Stimulated activated CD8-positive, alpha-beta memory T cell treated with anti-CD3 and anti-CD28 coated beads, Interleukin-12 subunit alpha, Interleukin-12 subunit beta, amount 100 ng/mL, for 1 hour (primary cell): ENCODE data around the gene MAB21L4.

ENCODE experiments used
- DNase-seq: peaks from one replicate; pipeline ENCODE4 v3.0.0-alpha.2; 2020; ENCODE audit warnings: low read depth

MAB21L4 gene

DNA sequence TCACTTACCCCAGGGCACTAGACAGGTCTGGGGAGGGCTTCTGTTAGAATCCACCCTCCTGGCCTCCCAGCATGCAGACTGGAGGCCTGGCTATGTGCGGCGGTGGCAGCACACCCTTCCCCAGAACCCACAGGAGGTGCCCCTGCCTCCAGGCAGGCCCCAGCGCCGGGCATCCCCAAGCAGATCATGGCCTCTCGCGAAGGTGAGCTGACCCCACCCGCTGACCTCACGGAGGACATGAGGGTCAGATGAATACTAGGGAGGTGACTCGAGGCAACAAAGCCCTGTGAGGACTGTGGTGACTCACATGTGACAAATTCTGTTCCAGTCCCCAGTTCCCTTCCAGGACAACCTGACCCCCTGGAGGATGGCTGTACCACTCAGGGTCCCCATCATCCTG lies 1.9 kb downstream of the MAB21L4 start:
- no peak for DNase-seq

DNA sequence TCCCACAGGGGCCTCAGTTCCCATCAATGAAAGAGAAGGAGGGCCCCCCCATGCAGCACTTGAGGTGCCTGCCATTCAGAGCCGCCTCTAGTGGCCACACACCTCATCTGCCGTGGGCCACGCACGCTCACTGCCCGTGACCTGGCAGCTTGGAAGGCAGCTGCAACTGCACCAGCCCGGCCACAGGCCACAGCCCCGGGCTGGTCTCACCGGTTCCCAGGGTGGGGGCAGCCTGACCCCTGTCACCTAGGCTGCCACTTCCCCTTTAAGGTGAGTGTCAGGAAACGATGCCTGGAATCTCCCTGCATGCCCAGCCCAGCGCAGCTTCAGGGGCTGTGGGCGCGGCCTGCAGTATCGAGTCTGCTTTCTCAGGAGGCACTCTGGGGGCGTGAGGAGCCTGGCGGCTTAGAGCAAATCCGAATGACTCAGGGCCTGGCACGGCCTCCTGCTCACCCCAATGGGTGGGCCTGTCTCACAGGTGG lies 2.6 kb downstream of the MAB21L4 start:
- DNase-seq = peak; percentile 32

DNA sequence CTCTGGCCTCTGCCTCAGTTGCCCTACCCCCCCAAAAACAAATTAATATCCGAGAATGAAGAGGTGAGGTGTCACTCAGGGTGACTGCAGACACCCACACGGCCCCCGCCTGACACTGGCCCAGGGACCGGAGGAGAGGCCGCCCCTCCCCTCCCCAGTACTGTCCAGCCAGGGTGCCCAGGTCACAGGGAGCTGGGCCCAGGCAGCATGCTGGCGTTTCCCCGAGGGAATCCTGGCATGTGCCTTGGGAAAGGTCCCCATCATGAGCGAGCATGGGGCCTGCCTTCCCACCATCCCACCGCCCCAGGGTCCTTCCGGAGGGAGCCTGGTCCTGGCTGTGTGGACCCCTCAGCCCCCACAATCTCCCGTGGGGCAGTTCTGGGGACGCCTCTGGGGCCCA lies 3.0 kb downstream of the MAB21L4 start:
- DNase-seq = no peak

GRCh38 chr2:240892356-240892755 lies 3.6 kb downstream of the MAB21L4 start:
- no peak for DNase-seq

DNA sequence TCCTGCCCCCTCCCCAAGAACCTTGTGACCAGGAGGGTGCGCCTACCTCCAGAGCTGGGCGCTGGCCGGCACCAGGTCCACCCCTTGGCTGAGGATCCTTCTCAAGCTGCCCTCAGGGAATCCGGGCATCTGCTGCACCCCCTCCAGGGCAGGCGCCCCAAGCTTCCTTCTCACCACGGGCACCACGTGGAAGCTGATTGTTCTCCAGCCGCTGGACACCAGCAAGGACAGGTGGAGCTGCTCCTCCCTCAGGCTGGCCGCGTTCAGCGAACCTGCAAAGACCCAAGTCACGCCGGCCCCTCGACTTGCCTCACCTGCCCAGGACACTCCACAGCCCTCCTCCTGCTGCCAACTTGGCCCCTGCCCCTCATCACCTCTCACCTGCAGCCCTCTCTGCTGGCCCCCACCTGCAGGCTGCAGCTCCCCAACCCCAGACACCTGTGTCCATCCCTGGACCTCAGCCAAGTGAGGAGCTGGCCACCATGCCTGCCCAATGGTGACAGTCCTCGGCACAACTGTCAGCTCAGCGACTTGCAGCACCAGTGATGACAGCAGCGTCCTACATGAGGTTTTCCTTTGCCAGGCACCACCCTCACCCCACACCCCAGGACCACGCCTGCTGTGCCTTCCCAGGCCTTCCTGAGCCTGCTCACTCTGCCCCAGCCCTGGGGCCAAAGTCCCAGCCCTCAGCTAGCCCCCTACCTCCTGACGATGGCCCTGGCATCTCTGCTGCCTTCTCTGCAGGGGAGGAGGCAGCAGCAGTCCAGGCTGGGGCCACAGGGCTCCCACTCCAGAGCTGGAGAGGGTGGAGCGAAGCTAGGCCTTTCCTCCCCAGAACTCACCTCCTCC lies 4.2 kb downstream of the MAB21L4 start:
- no peak for DNase-seq

DNA sequence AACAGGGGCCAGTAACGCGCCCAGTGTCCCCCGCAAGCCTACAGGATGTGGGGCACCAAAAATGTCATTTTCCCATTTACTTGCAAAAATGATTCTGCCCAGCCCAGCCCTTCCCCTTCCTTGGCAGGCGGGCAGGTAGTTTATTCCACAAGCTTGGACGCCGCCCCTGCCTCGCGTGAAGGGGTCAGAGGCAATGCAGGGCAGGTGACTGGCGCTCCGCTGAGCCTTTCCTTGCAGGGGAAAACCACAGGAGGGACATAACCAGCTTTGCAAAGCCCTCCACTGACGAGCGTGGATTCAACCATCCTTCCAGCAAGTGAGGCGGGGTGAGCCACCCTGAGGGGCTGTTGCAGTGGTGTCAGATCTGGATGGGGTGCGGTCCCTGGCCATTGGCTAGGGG lies 5.3 kb downstream of the MAB21L4 start:
- DNase-seq = no peak

DNA sequence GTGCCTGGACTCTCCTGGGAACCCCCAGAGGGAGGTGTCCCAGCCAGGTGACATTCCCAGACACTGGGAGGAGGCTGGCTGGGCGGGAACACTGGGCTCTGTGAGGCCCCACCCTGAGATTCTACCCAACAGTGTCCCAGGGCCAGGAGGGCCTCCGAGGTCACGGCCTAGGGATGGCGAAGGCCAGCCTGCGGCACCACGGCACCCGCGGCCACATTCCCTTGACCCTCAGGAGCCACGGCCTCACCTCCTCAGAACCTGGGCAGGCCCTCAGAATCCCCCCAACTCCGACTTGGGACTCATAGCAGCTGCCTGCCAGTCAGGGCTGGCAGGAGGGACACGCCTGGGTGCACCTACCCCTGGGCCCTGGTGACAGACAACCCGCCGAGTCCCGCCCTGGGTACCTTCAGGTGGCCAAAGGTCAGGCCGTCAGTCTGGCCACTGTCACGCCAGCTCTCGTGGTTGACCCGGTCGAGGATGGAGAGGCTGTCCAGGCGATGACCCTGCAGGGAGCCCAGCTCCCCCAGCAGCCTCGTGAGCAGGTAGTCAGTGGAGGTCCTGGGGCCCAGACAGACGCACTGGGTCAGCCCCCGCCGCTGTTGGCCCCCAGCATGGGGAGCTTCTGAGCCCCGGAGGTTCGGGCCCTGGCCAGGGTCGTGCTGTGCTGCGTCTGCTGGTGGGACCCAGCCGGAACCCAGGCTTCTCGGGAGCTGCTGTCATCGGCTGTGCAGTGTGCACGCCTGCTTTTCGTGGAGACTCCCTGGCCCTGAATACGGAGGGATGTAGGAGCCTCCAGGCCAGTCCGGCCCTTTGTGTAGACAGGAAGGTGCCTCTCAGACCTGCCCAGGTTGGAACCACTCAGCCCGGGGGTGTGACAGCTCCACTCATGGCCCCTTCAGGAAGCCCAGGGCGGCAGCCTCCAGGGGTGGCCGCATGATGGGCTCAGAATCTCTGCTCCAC lies 6.1 kb downstream of the MAB21L4 start:
- DNase-seq = no peak

- no peak for DNase-seq
These were observed 6.9 kb downstream of the MAB21L4 start for GRCh38 chr2:240888890-240889573.

- no peak for DNase-seq
These were observed 7.6 kb downstream of the MAB21L4 start for GRCh38 chr2:240888130-240888889.

DNA sequence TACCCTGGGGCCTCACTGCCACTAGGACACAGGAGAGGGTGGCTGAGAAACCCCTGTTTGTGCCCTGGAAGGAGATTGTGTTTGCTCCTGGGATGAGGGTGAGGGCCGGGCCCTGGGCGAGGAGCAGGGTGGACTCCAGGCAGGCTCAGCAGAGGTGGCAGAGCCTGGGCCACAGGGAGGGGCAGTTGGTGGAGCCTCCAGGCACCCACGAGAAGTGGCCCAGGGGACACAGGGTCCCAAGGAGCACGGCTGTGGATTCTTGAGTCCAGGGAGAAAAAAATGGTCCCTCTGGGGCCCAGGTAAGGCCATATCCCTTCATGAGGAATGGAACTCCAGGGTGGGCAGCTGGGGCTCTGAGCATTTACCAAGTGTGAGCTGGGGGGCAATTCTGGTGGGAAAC lies 8.3 kb downstream of the MAB21L4 start:
- no peak for DNase-seq

DNA sequence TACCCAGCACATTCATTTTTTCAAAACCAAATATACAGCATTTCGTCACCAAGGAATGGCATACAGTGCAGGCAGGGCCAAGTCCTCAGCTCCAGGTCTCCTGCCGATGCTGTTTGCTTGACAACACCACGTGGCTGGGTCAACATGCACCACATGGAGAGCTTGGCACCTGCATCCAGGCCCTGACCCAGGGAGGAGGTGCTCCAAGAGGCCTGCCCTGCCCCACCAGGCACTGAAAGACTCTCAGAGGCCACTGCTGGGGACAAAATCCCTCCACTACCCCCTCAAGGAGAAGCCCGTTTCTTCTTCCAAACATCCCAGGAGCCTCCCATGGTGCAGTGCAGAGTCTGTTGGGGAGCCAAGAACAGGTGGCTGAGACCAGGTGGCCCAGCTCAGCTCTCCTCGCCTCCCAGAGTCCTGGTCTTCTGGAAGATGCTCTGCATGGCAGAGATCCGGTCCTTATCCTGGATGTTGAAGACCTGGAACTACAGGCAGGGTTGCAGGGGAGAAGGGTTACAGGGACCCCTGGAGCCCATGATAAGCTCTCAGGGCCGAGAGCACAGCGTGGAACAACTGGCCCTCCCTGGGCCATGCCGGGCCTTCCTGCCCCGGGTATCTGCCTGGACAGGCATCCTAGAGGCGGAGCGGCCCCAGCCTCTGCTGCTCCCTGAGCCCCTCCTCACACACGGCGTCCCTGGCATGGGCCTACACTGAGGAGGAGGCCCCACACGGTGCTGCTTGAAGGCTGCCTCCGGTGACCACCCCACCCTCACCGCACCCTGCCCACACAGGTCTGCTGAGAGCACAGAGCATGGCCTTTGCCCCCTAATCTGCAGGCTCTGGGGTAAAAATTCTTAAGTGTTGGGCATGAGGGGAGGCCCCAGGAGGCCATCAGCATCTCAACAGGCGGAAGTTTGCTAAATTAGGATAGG lies 9.0 kb downstream of the MAB21L4 start:
- DNase-seq = no peak

DNA sequence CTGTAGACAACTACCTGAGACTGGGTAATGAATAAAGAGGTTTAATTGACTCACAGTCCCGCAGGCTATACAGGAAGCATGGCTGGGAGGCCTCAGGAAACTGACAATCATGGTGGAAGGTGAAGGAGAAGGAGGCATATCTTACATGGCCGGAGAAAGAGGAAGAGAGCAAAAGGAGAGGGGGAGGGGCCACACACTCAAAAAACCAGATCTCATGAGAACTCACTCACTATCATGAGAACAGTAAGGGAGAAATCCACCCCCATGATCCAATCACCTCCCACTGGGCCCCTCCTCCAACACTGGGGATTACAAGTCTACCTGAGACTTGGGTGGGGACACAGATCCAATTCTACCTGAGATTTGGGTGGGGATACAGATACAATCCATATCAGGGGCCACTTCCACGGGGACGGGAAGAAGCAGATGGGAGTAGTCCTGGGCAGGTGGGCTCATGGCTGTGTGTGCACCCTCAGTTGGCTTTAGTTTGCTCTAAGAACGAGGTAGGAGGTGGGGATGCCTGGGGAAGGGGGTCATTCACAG lies 9.9 kb downstream of the MAB21L4 start:
- DNase-seq = no peak

DNA sequence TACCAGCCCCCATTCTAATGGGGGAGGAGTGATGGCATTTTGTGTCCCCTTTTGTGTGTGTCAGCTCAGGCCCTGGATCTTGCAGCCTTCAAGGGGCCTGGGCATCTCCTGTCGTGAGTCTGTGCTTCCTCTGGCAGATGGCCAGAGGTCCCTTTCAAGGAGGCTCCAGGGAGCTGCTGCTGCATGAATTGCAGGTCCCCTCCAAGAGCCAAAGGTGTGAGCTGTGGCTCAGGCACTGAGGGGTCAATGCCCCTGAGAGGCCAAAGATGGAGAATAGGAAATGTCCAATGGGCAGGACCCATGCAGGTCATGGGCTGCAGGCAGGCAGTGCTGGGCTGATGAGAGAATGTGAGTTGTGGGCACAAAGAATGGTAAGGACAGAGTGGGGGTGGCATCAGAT lies 10.4 kb downstream of the MAB21L4 start:
- DNase-seq = no peak

DNA sequence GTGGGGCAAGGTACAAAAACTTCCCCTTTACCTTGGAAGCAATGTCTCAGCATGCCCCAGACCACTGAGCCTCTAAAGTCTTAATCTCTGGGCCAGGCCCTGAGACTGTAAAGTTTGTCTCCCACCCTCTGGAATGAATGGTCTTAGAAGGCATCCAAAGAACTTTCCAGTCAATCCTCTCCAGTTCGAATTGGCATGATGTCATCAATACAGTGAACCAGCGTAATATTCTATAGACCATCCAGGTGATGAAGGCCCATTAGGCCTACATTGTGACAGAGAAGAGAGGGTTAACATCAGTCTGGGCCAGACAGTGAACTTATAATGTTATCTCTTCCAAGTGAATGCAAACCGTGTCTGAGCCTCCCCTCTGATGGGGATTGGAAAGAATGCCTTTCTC lies 11.2 kb downstream of the MAB21L4 start:
- no peak for DNase-seq

DNA sequence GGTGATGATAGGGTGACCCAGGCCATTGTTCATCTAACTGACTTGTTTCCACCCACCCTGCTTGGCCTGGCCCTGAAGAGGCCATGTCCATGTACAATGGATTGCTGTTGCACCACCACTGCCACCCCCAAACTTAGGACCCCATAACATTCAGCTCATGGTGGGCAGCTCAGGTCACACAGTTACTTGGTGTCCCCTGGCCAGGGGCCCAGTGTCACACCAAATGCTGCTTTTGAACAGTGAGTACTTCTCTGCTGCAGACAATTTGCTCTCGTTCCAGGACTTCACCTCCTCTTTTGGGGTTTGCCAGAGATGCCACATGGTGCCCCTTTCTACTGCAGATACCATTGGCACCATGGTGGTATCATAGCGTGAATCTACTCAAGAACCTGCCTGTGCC lies 11.7 kb downstream of the MAB21L4 start:
- DNase-seq = no peak

GRCh38 chr2:240881913-240882312 lies 14.0 kb downstream of the MAB21L4 start:
- DNase-seq = no peak

DNA sequence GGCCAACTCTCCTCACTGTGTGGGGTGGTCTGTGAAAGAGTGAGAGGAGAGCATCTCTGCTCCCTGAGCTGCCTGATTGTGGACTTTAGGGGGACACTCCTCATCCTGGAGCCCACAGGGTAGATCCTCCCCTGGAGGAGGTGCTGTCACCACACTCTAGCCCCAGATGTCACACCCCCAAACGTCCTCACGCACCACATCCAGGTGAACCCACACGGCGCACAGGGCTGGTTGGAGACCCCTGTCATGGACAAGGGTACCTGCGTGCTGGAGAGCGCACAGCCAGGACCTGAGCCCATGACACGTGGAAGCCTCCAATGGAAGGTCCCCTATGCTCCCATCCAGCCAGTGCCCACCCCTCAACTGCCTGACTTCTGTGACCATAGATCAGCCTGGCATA lies 16.9 kb downstream of the MAB21L4 start:
- no peak for DNase-seq

GRCh38 chr2:240878341-240878936 lies 17.5 kb downstream of the MAB21L4 start:
- DNase-seq = no peak

DNA sequence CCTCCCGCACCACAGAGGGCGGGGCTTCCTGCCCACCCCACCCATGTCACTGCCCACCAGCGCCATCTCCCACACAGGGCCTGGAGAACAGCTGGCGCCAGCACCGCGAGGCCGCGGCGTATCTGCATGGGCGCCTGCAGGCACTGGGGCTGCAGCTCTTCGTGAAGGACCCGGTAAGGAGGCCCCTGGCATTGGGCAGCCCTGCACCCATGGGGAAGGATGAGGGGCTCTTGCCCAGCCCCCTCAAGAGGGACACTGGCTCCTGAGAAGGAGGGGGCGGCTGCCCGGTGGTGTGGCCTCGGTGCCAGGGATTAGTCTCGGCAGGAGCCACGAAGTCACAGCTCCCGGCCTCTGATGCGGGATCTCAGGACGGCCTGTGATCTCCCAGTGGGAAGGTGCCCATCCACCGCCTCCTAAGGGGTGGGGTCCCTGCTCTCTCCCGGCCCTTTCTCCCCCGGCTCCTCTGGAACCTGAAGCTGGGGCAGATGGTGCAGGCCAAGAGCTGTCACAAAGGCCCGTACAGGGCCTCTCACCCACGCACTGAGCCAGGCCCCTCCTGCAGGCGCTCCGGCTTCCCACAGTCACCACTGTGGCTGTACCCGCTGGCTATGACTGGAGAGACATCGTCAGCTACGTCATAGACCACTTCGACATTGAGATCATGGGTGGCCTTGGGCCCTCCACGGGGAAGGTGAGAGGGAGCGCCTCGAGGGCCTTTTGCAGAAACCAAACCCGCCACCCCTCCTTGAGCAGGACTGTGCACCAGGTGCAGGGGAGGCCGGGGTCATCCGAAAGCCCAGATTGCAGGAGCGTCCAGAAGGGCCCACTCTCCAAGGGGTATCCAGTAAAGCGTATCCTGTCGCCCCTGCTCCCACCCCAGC lies 18.3 kb downstream of the MAB21L4 start:
- no peak for DNase-seq
